ENCODE data around the gene TMEM94.

The TMEM94 gene

GRCh38 chr17:75506888-75507287, 50.5 kb downstream of the TMEM94 start:
- TF ChIP-seq CTCF (conservative IDR thresholded peaks at IDR 0.05; ENCODE audit: control insufficient read depth, insufficient read depth, low read depth, low read length): no peak

DNA sequence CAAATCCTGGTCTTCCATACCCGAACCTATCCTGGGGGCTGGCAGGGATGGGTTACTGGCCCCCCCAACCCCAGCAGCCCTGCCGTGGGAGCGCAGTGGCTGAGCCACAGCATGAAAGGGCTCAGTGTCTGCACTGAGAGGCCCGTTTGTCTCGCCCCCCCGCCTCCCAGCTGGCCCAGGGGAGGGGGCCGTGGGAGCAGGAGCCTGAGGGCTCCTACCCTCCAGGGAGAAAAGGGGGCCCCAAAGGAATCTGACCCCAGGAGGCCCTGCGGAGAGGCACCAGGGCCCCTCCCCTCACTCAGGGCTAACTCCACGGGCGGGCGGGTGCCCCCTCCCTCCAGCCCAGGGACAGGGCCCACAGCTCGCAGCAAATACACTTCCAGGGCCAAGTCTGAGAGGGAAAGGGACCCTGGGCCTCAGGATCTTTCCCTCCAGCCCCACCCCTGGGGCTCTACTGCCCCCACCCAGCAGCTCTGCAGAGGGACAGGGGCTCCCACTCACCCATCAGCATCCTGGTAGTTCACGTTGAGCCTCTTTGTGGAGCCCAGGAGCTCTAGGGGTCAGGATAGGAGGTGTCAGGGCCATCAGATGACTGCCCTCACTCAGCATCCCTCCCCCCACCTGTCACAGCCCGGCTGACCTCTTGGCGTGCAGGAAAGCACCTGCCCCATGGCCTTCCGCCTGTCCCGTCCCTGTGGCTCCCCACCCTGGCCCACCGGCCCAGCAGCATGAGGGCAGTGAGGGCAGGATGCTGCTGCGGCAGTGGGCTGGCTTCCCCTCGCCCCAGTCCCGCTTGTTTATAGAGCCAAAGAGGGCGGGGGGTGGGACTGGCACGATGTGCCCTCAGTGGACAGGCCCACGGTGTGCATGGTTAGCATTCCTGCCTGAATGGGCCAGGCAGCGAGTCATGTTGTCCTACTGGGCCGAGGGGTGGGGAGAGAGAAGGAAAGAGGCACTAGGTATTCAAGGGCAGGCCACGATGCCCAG, 51.6 kb downstream of the TMEM94 start:
- DNase-seq (ENCODE audit: low read depth): no peak
- TF ChIP-seq CTCF (conservative IDR thresholded peaks at IDR 0.05; ENCODE audit: control insufficient read depth, insufficient read depth, low read depth, low read length): no peak
- H3K4me3 ChIP-seq (ENCODE audit: control insufficient read depth, low read depth, low read length): no peak overlapping the region

More at GRCh38 chr17:75506888-75507287, 50.5 kb downstream of the TMEM94 start:
- H3K4me3 ChIP-seq (ENCODE audit: control insufficient read depth, low read depth, low read length): no peak overlapping the region
- DNase-seq (ENCODE audit: low read depth): no peak

DNA sequence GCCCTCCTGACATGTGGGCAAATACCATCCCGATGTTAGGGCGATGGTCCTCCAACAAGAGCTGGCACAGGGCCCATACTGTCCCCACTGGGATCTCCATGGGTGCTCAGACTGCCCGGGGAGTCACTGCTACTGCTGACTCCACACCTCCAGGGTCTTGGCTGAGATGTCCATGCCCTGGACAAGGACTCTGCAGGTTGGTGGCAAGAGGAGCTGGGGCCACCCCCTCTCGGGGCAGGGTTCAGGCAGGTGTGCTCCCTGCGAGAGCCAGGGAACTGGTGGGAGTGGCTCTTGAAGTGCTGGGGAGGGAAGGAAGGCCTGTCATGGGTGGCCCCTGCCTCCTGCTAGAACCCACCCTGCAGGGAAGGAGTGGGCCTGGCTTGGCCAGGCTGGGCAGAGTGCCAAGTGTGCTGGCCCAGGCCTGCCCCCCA, 52.5 kb downstream of the TMEM94 start:
- no peak for TF ChIP-seq CTCF (conservative IDR thresholded peaks at IDR 0.05; ENCODE audit: control insufficient read depth, insufficient read depth, low read depth, low read length)
- no peak for DNase-seq (ENCODE audit: low read depth)
- H3K4me3 ChIP-seq (ENCODE audit: control insufficient read depth, low read depth, low read length): no peak overlapping the region

GRCh38 chr17:75509528-75510258, 53.3 kb downstream of the TMEM94 start:
- no peak for TF ChIP-seq CTCF (conservative IDR thresholded peaks at IDR 0.05; ENCODE audit: control insufficient read depth, insufficient read depth, low read depth, low read length)
- H3K4me3 ChIP-seq (ENCODE audit: control insufficient read depth, low read depth, low read length): no peak overlapping the region
- no peak for DNase-seq (ENCODE audit: low read depth)

DNA sequence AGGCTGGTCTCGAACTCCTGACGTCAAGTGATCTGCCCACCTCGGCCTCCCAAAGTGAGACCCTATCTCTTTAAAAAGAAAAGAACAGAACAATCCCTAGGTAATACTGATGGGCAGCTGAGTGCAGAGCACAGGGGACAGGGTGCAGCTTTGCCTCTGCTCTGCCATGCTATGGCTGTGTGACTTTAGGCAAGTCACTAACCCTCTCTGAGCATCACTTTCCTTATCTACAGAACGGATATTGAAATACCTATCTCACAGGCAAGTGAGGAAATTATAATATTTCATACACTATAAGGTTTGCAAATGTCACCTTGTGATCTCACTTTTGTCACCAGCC, 54.8 kb downstream of the TMEM94 start:
- no peak for TF ChIP-seq CTCF (conservative IDR thresholded peaks at IDR 0.05; ENCODE audit: control insufficient read depth, insufficient read depth, low read depth, low read length)
- no peak for DNase-seq (ENCODE audit: low read depth)
- no peak overlapping the region for H3K4me3 ChIP-seq (ENCODE audit: control insufficient read depth, low read depth, low read length)

DNA sequence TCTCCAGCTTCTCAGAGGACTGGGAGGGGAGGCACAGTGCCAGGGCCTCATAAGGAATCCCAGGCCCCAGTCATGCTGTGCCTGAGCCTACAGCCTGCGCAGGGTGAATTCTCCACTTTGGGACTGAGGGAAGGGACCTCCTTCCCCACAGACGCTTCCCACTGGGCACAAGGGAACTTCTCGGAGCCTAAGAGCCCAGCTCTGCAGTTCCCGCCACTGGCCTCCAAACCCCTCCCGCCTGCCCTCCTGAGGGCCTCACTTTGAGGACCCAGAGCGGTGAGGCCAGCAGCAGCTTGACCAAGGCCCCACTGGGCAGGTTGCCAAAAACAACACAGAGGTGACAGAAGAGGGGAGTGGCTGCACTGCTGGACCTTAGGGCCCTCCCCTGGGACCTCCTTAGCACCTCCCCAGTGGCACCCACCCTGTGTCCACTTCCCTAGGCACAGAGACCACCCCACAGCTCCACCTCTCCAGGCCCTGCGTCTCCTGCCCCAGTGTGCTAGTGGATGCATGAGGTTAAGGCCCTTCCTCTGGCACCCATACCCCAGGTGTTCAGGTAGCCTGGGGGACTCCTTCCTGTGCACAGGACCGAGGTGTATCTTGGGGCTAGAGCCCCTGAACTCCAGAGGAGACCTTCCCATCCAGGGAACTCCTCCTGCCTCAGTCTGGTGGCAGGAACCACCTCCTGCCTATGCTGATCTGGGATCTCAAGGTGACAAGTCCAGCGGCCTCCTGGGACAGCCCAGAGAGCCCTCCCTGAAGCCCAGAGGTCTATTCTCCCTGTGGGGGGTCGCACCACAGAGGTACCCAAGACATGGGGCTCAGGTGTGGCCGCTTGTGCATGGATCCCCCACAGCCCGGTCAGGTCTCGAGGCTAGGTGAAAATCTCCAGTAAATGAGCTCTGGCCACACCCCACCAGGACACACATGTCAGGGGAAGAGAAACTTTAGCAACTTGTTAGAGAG, 55.5 kb downstream of the TMEM94 start:
- DNase-seq (ENCODE audit: low read depth): no peak
- no peak overlapping the region for H3K4me3 ChIP-seq (ENCODE audit: control insufficient read depth, low read depth, low read length)
- TF ChIP-seq CTCF (conservative IDR thresholded peaks at IDR 0.05; ENCODE audit: control insufficient read depth, insufficient read depth, low read depth, low read length): no peak

Data from fibroblast of mammary gland (primary cell).